ENCODE measurements around the gene DAB2IP.
"Not testable (repeated sequence)": the region's sequence is repeated elsewhere in the genome, so short reads cannot be mapped to it uniquely, and the experiment has no call there.

DAB2IP gene

GRCh38 chr9:121776739-121777637 lies 125.6 kb downstream of the DAB2IP start:
- no peak for DNase-seq (ENCODE audit: low spot score)

- no peak for DNase-seq (ENCODE audit: low spot score)
Measured at GRCh38 chr9:121778252-121779225, 127.1 kb downstream of the DAB2IP start.

DNA sequence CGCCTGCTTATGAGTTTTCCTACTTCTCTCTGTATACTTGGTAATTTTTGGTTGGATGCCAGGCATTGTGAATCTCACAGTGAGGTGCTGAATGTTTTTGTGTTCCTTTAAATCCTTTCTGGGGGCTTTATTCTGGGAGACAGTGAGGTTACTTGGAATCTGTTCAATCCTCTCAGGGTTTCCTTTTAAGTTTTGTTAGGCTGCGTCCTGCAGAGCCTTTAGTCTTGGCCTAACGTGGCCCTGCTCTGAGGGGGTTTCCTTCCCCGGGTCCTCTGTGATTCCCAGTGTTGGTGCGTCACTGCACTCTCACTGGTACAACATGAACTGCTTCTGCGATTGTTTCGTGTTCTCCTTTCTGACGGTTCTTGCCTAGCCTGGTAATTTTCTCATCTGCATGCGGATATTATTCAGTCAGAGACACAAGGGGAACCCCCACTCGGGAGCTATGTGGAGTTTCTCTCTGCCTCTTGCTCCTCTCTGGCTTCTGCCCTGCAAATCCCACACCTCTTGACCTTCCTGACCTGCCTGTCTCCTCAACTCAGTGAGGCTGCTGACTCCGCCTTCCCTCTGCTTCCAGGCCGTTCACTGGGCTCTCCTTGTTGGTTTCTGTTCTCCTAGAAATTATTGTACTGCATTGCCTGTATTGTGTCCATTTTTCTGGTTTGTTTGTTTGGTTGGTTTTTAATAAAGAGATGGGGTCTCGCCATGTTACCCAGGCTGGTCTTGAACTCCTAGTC lies 128.1 kb downstream of the DAB2IP start:
- DNase-seq (ENCODE audit: low spot score), result no peak

GRCh38 chr9:121780177-121781040 lies 129.0 kb downstream of the DAB2IP start:
- no peak for DNase-seq (ENCODE audit: low spot score)

- no peak for DNase-seq (ENCODE audit: low spot score)
Measured at GRCh38 chr9:121781145-121781548, 129.7 kb downstream of the DAB2IP start.

DNA sequence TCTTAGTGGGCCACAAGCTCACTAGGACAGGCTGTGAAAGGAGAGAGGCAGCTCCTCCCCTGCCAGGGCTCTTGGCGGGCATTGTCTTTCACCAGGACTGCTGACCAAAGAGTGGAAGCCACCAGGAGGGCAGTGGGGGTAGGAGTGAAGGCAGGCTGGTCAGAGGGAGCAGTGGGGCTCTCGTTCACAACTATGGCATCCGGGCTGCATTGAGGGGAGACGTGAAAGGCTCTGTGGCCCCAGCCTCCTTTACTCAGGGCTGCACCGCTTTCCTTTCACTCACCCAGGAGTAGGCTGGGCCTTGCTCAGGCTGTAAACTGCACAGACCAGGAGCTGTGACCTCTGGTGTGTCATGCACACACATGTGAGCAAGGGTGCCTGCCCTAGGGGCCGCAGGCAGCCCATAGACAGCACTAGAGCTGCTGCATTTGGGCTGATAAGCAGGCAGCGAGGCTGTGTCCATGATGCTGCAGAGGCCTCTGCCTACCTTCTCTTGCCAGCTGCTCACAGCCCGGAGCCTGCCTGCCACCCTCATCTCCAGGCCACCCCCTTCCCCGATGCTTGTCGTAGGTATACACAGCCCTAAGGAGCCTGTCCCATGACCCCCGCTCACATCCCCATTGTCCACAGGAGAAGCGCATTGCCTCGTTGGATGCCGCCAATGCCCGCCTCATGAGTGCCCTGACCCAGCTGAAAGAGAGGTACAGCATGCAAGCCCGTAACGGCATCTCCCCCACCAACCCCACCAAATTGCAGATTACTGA lies 130.4 kb downstream of the DAB2IP start:
- DNase-seq (ENCODE audit: low spot score), result no peak

GRCh38 chr9:121782514-121783110 lies 131.2 kb downstream of the DAB2IP start:
- no peak for DNase-seq (ENCODE audit: low spot score)

GRCh38 chr9:121783111-121783510 lies 131.7 kb downstream of the DAB2IP start:
- no peak for DNase-seq (ENCODE audit: low spot score)

DNA sequence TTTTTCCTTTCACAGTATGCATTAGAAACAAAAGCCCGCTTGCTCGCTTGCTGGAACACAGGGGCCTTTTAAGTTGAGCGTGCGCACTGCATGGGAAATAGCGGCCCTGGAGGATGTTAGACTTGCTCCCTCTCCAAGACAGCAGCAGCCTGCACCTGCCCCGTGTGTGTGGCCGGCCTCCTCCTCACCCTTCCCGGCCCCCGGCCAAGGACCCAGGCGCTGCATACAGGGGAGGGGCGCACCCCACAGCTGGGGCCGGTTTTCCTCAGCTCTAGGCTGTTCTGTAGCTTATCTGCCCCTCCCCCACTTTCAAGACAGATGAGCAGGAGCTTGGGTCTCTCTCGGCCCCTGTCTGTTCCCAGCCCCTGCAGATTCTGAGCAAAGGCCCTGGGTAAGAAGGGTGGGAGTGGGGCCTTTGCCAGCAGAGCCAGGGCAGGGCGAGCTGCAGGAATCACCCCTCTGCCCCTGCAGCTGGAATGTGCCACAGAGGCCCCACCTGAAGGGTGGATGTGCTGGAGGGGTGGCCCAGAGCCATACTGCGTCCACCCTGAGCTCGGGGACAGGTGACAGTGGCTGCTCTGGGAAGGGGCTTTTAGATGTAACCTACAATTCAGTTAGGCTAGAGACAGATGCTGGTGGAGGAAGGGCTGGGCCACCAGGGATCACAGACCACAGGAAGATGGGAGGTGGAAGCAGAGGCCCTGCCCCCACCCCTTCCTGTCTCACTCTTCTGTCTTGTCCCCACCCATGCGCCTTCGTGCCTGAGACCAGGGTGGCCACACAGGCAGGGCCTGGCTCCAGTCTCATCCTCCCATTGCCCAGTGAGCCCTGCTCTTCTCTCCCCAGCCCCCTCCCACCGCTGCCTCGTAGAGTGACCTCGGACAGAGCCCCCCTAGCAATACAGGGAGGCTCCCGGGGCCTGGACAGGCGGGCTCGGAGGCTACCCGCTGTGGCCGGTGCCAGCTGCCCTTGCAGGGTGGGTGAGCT lies 132.4 kb downstream of the DAB2IP start:
- no peak for DNase-seq (ENCODE audit: low spot score)

GRCh38 chr9:121784731-121785411 lies 133.4 kb downstream of the DAB2IP start:
- DNase-seq (ENCODE audit: low spot score), result no peak

GRCh38 chr9:121785673-121786542 lies 134.5 kb downstream of the DAB2IP start:
- no peak for DNase-seq (ENCODE audit: low spot score)

DNA sequence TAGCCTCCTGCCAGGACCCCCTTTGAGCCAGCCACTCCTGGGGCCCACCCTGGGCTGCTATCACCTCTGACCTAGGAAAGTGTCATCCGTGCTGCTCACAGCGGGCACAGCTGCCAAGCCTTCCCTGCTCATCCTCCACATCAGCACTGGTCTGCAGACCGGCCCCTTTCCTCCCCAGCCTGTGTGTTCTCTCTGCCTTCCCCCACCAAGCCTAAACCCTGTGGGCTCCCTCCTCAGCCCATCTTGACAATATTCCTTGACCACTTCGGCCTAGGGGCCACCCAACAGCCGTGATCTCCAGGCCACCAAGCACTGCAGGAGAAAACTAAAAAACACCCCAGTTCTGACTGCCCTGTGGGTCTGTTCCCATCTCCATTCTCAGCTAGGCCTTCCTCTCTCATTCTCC lies 135.1 kb downstream of the DAB2IP start:
- DNase-seq (ENCODE audit: low spot score), result no peak

GRCh38 chr9:121786998-121787422 lies 135.6 kb downstream of the DAB2IP start:
- no peak for DNase-seq (ENCODE audit: low spot score)

GRCh38 chr9:121788686-121789366 lies 137.4 kb downstream of the DAB2IP start:
- peak; percentile 54 for DNase-seq (ENCODE audit: low spot score)

DNA sequence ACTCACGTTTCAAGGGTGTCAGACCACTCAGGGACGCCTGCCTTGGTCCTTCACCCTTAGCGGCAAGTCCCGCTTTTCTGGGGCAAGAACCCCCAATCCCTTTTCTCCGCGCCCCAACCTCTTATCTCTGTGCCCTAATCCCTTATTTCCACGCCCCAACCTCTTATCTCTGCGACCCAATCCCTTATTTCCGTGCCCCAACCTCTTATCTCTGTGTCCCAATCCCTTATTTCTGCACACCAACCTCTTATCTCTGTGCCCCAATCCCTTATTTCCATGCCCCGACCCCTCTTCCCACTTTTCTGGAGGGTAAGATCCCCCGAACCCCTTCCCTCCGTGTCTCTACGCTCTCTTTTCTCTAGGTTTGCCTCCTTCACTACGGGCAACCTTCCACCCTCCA lies 139.4 kb downstream of the DAB2IP start:
- DNase-seq (ENCODE audit: low spot score), result no peak

GRCh38 chr9:121792476-121792875 lies 141.0 kb downstream of the DAB2IP start:
- not testable (repeated sequence) for DNase-seq (ENCODE audit: low spot score)
